Small intestine (tissue), 7 donors: ENCODE results near the gene COL5A3. TPM values are rescaled to one million over a fixed set of nuclear protein-coding genes. Genes with fewer than 3 reads are reported as not detected.

Experiments
- DNase-seq, 2 donors: peaks; one replicate each; pipeline versions ENCODE4 v3.0.0 to v3.0.0-alpha.2; 2013
- FAIRE-seq: peaks from 2 replicates; lab custom pipeline; 2012; peaks lifted over from hg19 to GRCh38; lab: Jason Lieb, UNC
- H3K27ac ChIP-seq, 3 donors: one replicate each; pipeline ENCODE4 v1.5.1; 2013; ENCODE audit warnings: low read length in 2 of 3, mild to moderate bottlenecking in 2 of 3, control low read depth in 1 of 3, inconsistent platforms in 1 of 3, low read depth in 1 of 3, moderate library complexity in 1 of 3
- H3K27me3 ChIP-seq, 3 donors: one replicate each; pipeline ENCODE4 v1.6.1; 2013; ENCODE audit warnings: low read length in 3 of 3, inconsistent platforms in 1 of 3; ENCODE audit not compliant: control insufficient read depth in 3 of 3, insufficient read depth in 3 of 3
- H3K36me3 ChIP-seq, 3 donors: one replicate each; pipeline ENCODE4 v1.6.1; 2013; ENCODE audit warnings: low read length in 3 of 3, inconsistent platforms in 1 of 3, low read depth in 1 of 3, mild to moderate bottlenecking in 1 of 3, moderate library complexity in 1 of 3; ENCODE audit not compliant: control insufficient read depth in 3 of 3, insufficient read depth in 2 of 3
- H3K4me1 ChIP-seq, 3 donors: one replicate each; pipeline ENCODE4 v1.6.1; 2013; ENCODE audit warnings: low read length in 2 of 3, inconsistent platforms in 1 of 3, low read depth in 1 of 3, mild to moderate bottlenecking in 1 of 3, moderate library complexity in 1 of 3; ENCODE audit not compliant: control insufficient read depth in 3 of 3, insufficient read depth in 2 of 3
- H3K4me3 ChIP-seq, 3 donors: one replicate each; pipeline ENCODE4 v1.5.1; 2013; ENCODE audit warnings: low read length in 3 of 3, control low read depth in 1 of 3, inconsistent platforms in 1 of 3, low read depth in 1 of 3, mild to moderate bottlenecking in 1 of 3, moderate library complexity in 1 of 3
- H3K9me3 ChIP-seq, 2 donors: one replicate each; pipeline ENCODE4 v1.6.1; 2013; ENCODE audit warnings: low read depth in 1 of 2, low read length in 1 of 2; ENCODE audit not compliant: control insufficient read depth in 2 of 2, insufficient read depth in 1 of 2
- whole genome bisulfite sequencing, 3 donors: extraction: QIAGEN DNeasy Blood & Tissue Kit; methylation state at CpG; one replicate each; pipeline ENCODE4 v1.1.7; 2013; 5-methylcytosine and 5-hydroxymethylcytosine counted together
- polyA plus RNA-seq, 4 donors: library from polyadenylated mRNA; stranded (reverse) in 3 of 4; unstranded in 1 of 4; fragments of 200-250 nt in 3 of 4; fragments of 120-200 nt in 1 of 4; gene quantifications; one replicate each; pipeline versions ENCODE4 v1.2.1 to v1.2.3, GENCODE V29; 2013
- donor health status: healthy with polysubstance abuse.
- donor health status: control.
- donor health status: control.
- donor health status: Bipolar disorder and iron deficiency.
- donor health status: healthy.

The COL5A3 gene
- polyA plus RNA-seq, 4 donors, result 0.54 to 6.1 (median 1.5) TPM

DNA sequence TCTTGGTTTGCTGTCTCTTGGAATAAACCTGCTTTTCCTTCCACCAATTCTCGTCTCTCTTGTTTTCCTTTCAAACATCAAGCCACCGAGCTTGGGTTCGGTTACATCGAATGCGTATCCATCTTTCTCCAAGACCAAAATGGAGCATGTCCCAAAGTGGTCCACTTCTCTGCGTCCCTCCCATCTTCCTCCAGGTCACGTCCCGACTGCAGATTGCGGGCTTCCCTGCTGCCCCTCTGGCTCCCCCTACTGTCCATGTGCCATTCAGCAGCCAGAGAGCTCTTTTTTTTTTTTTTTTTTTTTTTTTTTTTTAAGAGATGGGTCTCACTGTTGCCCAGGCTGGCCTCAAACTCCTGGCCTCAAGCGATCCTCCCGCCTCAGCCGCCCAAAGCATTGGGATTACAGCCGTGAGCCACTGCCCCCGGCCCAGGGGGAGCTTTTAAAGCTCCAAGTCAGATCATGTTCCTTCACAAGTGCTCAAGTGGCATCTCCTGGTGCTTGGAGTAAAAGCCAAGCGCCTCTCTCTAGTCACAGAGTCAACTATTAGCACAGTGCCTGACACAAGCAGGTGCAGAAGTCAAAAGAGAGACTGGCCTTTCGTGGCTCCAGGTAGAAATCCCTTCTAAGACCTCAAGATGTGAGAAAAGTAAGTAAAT is 10.0 kb downstream of the COL5A3 start:
- DNase-seq, result peak; percentile 48 to 62
- H3K27me3 ChIP-seq, result no peaks in the 10 kb centered on the region
- 13 to 17% (median 16%) methylated on average over 16 of the region's 16 CpGs for WGBS, 3 donors
- H3K9me3 ChIP-seq, result no peaks in the 10 kb centered on the region
- no peak for FAIRE-seq
- H3K36me3 ChIP-seq, result no peaks in the 10 kb centered on the region
- no peaks in the 10 kb centered on the region for H3K4me1 ChIP-seq
- no peak overlapping the region for H3K4me3 ChIP-seq
- no peak overlapping the region for H3K27ac ChIP-seq

DNA sequence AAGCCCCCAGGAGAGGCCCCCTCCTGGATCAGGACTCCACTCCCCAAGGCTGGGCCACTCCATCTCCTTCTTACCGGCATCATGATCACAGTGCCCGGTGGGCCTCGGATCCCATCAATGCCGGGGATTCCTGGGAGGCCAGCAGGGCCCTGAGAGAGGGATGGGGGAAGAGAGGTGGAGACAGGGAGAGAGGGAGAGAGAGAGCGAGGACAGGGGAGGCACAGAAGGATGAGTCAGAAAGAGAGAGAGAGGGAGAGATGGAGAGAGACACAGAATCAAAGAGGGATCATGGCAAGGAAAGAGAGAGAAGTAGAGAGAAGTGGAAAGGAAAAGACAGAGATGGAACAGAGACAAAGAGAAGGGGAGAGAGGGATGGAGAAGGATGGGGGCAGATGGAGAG is 13.8 kb downstream of the COL5A3 start:
- no peaks in the 10 kb centered on the region for H3K27me3 ChIP-seq
- no peak overlapping the region for H3K4me3 ChIP-seq
- H3K4me1 ChIP-seq, result no peaks in the 10 kb centered on the region
- WGBS, 3 donors, result 57 to 62% (median 60%) methylated on average over 5 of the region's 5 CpGs
- FAIRE-seq (no peak), DNase-seq (no peak)
- H3K36me3 ChIP-seq, result no peaks in the 10 kb centered on the region
- no peak overlapping the region for H3K27ac ChIP-seq
- H3K9me3 ChIP-seq, result no peaks in the 10 kb centered on the region

DNA sequence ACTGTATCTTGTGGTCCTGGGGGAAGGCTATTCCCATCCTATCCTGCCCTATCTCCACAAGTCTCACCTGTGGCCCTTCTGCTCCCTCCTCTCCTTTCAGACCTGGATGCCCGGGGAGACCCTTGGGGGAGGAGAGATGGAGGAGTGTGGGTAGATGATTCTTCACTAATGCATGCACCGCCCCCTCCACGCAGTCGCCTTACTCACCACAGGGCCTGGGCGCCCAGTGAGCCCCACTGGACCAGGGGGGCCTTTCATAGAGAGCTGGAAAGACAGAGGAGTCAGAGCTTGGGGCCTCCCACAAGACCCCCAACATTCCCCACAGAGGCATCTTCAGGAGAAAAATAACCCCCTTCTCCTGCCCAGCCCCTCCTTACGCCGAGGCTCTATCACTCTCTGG is 14.3 kb downstream of the COL5A3 start:
- WGBS, 3 donors, result 57 to 70% (median 65%) methylated on average over 7 of the region's 7 CpGs
- H3K4me1 ChIP-seq, result no peaks in the 10 kb centered on the region
- H3K27ac ChIP-seq, result no peak overlapping the region
- FAIRE-seq, result no peak
- H3K36me3 ChIP-seq, result no peaks in the 10 kb centered on the region
- H3K9me3 ChIP-seq, result no peaks in the 10 kb centered on the region
- DNase-seq, result no peak
- H3K4me3 ChIP-seq, result no peak overlapping the region
- H3K27me3 ChIP-seq, result no peaks in the 10 kb centered on the region

DNA sequence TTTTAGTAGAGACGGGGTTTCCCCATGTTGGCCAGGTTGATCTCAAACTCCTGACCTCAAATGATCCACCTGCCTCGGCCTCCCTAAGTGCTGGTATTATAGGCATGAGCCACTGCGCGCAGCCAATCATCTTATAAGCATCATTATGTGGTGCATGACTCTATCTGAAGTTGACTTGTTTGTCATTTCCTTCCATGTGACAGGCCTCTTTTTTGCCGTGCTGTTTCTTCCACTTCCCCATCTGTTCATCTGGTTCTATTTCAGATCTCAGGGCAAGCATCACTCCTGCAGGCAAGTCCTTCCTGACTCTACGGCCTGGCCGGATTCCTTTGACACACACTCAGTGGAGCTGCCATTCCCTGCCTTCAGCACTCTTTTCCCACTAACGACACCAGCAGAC is 15.2 kb downstream of the COL5A3 start:
- no peak for FAIRE-seq
- no peak for DNase-seq
- Histone ChIP-seq H3K4me1 (no peaks in the 10 kb centered on the region), H3K27ac (no peak overlapping the region), H3K36me3 (no peaks in the 10 kb centered on the region), H3K27me3 (no peaks in the 10 kb centered on the region), H3K4me3 (no peak overlapping the region), H3K9me3 (no peaks in the 10 kb centered on the region)
- WGBS, 3 donors, result 72 to 79% (median 78%) methylated on average over 8 of the region's 8 CpGs

DNA sequence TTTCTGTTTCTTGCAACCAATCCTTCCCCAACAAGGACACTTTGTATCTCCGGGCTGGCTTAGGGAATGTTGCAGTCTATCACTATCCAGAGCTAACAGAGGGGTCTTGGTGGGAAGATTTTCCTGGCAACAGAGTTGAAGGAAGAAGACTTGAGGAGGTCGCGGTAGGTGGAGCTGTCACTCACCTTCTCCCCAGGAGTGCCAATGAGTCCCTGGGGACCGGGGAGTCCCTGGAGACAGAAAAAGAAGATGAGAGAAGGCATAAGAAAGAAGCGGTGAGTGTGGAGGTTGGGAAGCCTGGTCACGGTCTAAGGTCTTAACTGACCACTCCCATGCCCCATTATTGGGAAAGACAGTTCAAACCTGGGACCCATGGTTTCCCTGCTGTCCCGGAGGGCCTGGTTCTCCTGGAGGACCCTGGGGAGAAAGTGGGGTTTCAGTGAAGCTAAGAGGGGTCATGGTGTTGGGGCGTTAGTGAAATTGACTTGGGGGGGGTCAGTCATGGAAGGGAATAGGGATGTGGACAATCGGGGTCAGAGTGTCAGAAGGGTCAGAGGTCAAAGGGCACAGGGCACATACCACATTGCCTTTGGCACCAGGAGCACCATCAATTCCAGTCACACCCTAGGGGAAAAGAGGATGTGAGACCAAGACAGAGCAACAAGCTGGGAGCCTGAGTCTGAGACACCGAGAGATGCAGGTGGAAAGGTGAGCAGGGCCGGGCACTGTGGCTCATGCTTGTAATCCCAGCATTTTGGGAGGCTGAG is 18.7 kb downstream of the COL5A3 start:
- no peak overlapping the region for H3K27ac ChIP-seq
- no peaks in the 10 kb centered on the region for H3K9me3 ChIP-seq
- no peaks in the 10 kb centered on the region for H3K27me3 ChIP-seq
- H3K4me3 ChIP-seq, result no peak overlapping the region
- no peak for DNase-seq
- no peak for FAIRE-seq
- WGBS, 3 donors, result 52 to 66% (median 59%) methylated on average over 11 of the region's 11 CpGs
- no peaks in the 10 kb centered on the region for H3K36me3 ChIP-seq
- H3K4me1 ChIP-seq, result no peaks in the 10 kb centered on the region

DNA sequence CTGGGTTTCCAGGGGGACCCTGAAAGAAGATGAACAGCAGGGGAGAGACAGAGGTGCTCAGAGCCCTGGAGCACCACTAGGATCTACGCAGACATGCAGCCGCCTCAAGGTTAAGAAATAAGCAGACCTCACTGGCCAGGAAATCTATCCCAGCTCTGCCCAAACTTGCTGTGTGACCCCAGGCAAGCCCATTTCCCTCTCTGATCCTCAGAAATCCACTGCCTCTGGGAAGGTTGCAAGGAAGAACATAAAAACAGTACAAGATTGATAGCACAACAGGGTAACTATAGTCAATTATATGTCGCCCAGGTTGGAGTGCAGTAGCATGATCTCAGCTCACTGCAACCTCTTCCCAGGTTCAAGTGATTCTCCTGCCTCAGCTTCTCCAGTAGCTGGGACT is 20.8 kb downstream of the COL5A3 start:
- no peak for FAIRE-seq
- 81 to 93% (median 86%) methylated on average over 3 of the region's 3 CpGs for WGBS, 3 donors
- H3K36me3 ChIP-seq, result no peaks in the 10 kb centered on the region
- H3K27ac ChIP-seq, result no peak overlapping the region
- H3K4me1 ChIP-seq, result no peaks in the 10 kb centered on the region
- no peaks in the 10 kb centered on the region for H3K9me3 ChIP-seq
- H3K27me3 ChIP-seq, result no peaks in the 10 kb centered on the region
- no peak for DNase-seq
- no peak overlapping the region for H3K4me3 ChIP-seq

DNA sequence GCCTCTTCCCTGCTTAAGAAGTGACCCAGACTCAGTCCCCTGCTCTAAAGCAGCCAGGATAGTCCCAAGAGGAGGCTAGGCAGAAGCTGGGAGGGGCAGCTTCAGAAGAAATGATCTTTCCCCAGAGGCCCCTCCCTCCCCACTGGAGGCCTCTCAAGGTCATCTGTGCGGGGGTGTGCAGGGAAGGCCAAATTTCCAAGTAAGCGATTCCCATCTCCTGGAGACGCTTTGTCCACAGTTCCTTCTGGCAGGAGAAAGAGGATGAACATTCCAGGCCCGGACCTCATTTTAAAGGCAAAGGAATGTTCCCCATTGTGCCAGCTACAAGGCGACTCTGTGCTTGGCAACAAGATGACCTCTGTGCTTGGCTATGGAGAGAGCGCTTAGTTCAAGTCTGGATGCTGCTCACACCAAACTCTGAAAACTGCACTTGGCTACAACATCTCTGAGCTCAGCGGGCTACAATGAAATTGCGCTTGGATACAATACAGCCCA is 23.5 kb downstream of the COL5A3 start:
- no peaks in the 10 kb centered on the region for H3K27me3 ChIP-seq
- no peaks in the 10 kb centered on the region for H3K36me3 ChIP-seq
- 45 to 51% (median 48%) methylated on average over 8 of the region's 8 CpGs for WGBS, 3 donors
- peak overlapping the region in 1 of 3 donors; percentile 23 for H3K27ac ChIP-seq
- DNase-seq, result no peak
- no peak for FAIRE-seq
- H3K9me3 ChIP-seq, result no peaks in the 10 kb centered on the region
- no peak overlapping the region for H3K4me3 ChIP-seq
- H3K4me1 ChIP-seq, result no peaks in the 10 kb centered on the region

DNA sequence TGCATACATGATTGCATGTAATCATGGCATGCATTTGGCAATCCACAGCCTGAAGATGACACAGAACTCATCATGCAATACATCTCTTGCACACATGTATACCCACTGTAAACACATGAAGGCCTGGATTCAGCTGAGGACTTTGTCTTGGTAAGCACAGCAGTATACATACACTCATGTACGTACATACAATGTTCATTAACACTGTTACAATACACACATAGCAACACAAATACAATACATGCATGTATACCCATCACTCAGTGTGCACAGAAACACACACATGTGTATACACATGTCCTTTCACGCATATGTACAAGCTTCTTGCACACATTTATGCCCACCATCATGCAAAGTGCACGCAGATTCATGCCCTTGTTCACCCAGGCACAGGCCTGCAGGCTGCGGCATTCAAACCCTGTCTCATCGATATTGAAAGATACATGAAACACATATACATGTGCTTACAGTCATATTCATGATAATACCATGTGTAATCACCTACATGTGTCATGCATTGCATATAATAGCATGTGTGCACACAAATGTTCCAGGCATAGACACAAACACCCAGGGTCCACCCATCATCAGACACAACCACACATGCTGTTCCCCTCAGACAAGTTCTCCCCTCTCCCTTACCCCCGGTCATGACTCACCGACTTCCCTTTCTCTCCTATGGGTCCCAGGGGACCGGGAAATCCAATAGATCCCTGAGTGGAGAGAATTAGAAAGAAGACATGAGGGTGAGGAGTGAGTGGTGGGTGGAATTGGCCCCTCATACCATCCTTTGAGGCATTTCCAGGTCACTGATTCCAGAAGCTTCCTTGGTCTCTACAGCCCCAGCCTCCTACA is 28.7 kb downstream of the COL5A3 start:
- 74 to 86% (median 85%) methylated on average over 8 of the region's 8 CpGs for WGBS, 3 donors
- Histone ChIP-seq H3K4me1 (no peaks in the 10 kb centered on the region), H3K27ac (no peak overlapping the region), H3K9me3 (no peaks in the 10 kb centered on the region), H3K27me3 (no peaks in the 10 kb centered on the region), H3K36me3 (no peaks in the 10 kb centered on the region), H3K4me3 (no peak overlapping the region)
- DNase-seq, result no peak
- no peak for FAIRE-seq
